ENCODE measurements around the gene PCDHGC5.

PCDHGC5 gene

DNA sequence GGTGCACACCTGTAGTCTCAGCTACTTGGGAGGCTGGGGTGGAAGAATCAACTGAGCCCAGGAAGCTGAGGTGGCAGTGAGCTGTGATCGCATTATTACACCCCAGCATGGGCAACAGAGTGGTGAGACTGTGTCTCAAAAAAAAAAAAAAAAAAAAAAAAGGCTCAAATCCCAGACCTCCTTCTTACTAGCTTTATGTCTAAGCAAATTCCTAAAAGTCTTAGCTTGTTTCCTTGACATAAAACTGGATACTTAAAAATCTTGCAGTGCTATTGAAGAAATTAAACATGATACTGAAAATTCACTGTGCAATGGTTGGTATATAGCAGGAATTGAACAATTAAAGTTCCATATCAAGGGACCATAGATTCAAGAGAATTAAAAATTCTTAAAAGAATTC lies 45.0 kb downstream of the PCDHGC5 start:
- Histone ChIP-seq H3K4me2 (ENCODE audit: low read length) (no peak overlapping the region), H3K79me2 (ENCODE audit: insufficient read depth, low read length) (no peaks in the 10 kb centered on the region), H3K27ac (ENCODE audit: low read depth, low read length, poor library complexity, severe bottlenecking) (no peak overlapping the region), H3K9me3 (ENCODE audit: low read length) (no peaks in the 10 kb centered on the region), H2AFZ (ENCODE audit: low read length) (no peak overlapping the region), H3K36me3 (ENCODE audit: insufficient read depth, low read length) (peaks cover 14% of the 10 kb centered on the region), H3K4me1 (ENCODE audit: insufficient read depth, low read length, severe bottlenecking) (peaks cover 22% of the 10 kb centered on the region), H3K4me3 (ENCODE audit: low read depth, low read length, poor library complexity, severe bottlenecking) (no peak overlapping the region), H3K27me3 (ENCODE audit: insufficient read depth, low read length) (no peaks in the 10 kb centered on the region), H3F3A (ENCODE audit: insufficient read depth, low read length) (no peaks in the 10 kb centered on the region; the same call in 1 of the 2 replicates), H3K9me2 (ENCODE audit: low read depth, low read length) (no peaks in the 10 kb centered on the region), H4K20me1 (ENCODE audit: insufficient read depth, low read length) (no peaks in the 10 kb centered on the region), H3K9ac (ENCODE audit: low read length) (no peak overlapping the region)
- TF ChIP-seq CTCF (IDR thresholded peaks at IDR 0.05; ENCODE audit: low read length) (no peak), EZH2 (IDR thresholded peaks at IDR 0.05; ENCODE audit: borderline replicate concordance, low read length) (no peak)

DNA sequence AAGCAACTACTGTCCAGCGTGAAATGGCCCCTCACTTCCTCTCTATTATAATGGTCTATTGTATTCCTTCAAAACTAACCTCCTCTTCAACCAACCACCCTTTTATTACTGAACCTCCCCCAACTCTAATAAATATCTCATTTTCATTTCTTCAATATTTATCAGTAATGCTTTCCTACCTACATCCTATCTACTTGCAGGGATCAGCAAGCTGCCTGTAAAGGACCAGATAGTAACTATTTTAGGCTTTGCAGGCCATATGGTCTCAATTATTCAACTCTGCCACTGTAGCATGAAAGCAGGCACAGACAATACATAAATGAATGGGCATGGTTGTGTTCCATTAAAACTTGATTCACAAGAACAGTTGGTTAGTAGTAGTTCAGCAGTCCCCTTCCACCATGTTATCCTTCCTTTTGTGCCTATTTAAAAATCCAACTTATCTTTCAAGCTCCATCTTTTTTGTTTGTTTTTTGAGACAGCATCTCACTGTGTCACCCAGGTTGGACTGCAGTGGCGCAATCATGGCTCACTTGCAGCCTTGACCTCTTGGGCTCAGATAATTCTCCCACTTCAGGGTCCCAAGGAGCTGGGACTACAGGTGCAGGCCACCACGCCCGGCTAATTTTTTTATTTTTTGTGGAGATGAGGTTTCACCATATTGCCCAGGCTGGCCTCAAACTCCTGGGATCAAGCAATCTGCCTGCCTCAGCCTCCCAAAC lies 45.8 kb downstream of the PCDHGC5 start:
- H3K27ac ChIP-seq (ENCODE audit: low read depth, low read length, poor library complexity, severe bottlenecking), result no peak overlapping the region

More for the DNA sequence above, 45.8 kb downstream of the PCDHGC5 start:
- no peak overlapping the region for H3K4me3 ChIP-seq (ENCODE audit: low read depth, low read length, poor library complexity, severe bottlenecking)
- no peak overlapping the region for H3K9ac ChIP-seq (ENCODE audit: low read length)
- H4K20me1 ChIP-seq (ENCODE audit: insufficient read depth, low read length), result no peaks in the 10 kb centered on the region
- peaks cover 14% of the 10 kb centered on the region for H3K36me3 ChIP-seq (ENCODE audit: insufficient read depth, low read length)
- H3K4me2 ChIP-seq (ENCODE audit: low read length), result no peak overlapping the region
- H3K9me2 ChIP-seq (ENCODE audit: low read depth, low read length), result no peaks in the 10 kb centered on the region
- H3K9me3 ChIP-seq (ENCODE audit: low read length), result no peaks in the 10 kb centered on the region
- no peak overlapping the region for H2AFZ ChIP-seq (ENCODE audit: low read length)
- no peak for TF ChIP-seq CTCF (IDR thresholded peaks at IDR 0.05; ENCODE audit: low read length)
- TF ChIP-seq EZH2 (IDR thresholded peaks at IDR 0.05; ENCODE audit: borderline replicate concordance, low read length), result no peak
- no peaks in the 10 kb centered on the region for H3K27me3 ChIP-seq (ENCODE audit: insufficient read depth, low read length)
- no peaks in the 10 kb centered on the region for H3K79me2 ChIP-seq (ENCODE audit: insufficient read depth, low read length)
- no peaks in the 10 kb centered on the region for H3F3A ChIP-seq (ENCODE audit: insufficient read depth, low read length)
- H3K4me1 ChIP-seq (ENCODE audit: insufficient read depth, low read length, severe bottlenecking), result peaks cover 14% of the 10 kb centered on the region

All from OCI-LY1 (cell line).